HEK293 (cell line): ENCODE measurements around the gene NFATC2IP.

Experiments
- HIC1 ChIP-seq: fragments of 450-650 bp; formaldehyde crosslinking; IDR thresholded peaks from 2 replicates; pipeline ENCODE4 v1.5.1; 2016; ENCODE audit warnings: missing biosample characterization, missing genetic modification characterization
- IKZF3 ChIP-seq: fragments of 450-650 bp; IDR thresholded peaks from 2 replicates; pipeline ENCODE4 v1.5.0; 2018; ENCODE audit warnings: missing biosample characterization, mild to moderate bottlenecking, missing genetic modification characterization, moderate library complexity
- KLF9 ChIP-seq: fragments of 450-650 bp; formaldehyde crosslinking; IDR thresholded peaks from 2 replicates; pipeline ENCODE4 v1.5.1; 2016; ENCODE audit warnings: missing biosample characterization, missing genetic modification characterization, low read depth
- OVOL3 ChIP-seq: fragments of 450-650 bp; formaldehyde crosslinking; IDR thresholded peaks from 2 replicates; pipeline ENCODE4 v1.5.1; 2016; ENCODE audit warnings: missing biosample characterization, missing genetic modification characterization
- SCRT2 ChIP-seq: fragments of 450-650 bp; formaldehyde crosslinking; IDR thresholded peaks from 2 replicates; pipeline ENCODE4 v1.5.1; 2016; ENCODE audit warnings: missing biosample characterization, missing genetic modification characterization
- SETDB1 ChIP-seq: IDR thresholded peaks from one replicate; pipeline ENCODE4 v1.6.1; 2017; ENCODE audit warnings: mild to moderate bottlenecking, low read length, moderate library complexity, mixed read lengths; ENCODE audit not compliant: insufficient read length
- WT1 ChIP-seq: fragments of 450-650 bp; formaldehyde crosslinking; IDR thresholded peaks from 2 replicates; pipeline ENCODE4 v1.5.1; 2016; ENCODE audit warnings: missing biosample characterization, missing genetic modification characterization
- YY1 ChIP-seq: fragments of 450-650 bp; formaldehyde crosslinking; IDR thresholded peaks from 2 replicates; pipeline ENCODE4 v1.5.1; 2018; ENCODE audit warnings: missing biosample characterization, missing genetic modification characterization
- ZBTB17 ChIP-seq: fragments of 450-650 bp; formaldehyde crosslinking; IDR thresholded peaks from 2 replicates; pipeline ENCODE4 v1.5.1; 2016; ENCODE audit warnings: missing biosample characterization, missing genetic modification characterization
- ZBTB7A ChIP-seq: fragments of 450-650 bp; formaldehyde crosslinking; IDR thresholded peaks from 2 replicates; pipeline ENCODE4 v1.5.1; 2016; ENCODE audit warnings: low read depth, missing biosample characterization, missing genetic modification characterization
- ZEB2 ChIP-seq: fragments of 450-650 bp; formaldehyde crosslinking; IDR thresholded peaks from 2 replicates; pipeline ENCODE4 v1.5.1; 2016; ENCODE audit warnings: missing biosample characterization, missing genetic modification characterization
- ZFP3 ChIP-seq: fragments of 450-650 bp; formaldehyde crosslinking; IDR thresholded peaks from 2 replicates; pipeline ENCODE4 v1.5.1; 2016; ENCODE audit warnings: low read depth, missing biosample characterization, missing genetic modification characterization
- ZFP37 ChIP-seq: fragments of 450-650 bp; formaldehyde crosslinking; IDR thresholded peaks from 2 replicates; pipeline ENCODE4 v1.5.1; 2016; ENCODE audit warnings: missing biosample characterization, missing genetic modification characterization
- ZNF114 ChIP-seq: fragments of 450-650 bp; formaldehyde crosslinking; IDR thresholded peaks from 2 replicates; pipeline ENCODE4 v1.5.0; 2017; ENCODE audit warnings: missing biosample characterization, missing genetic modification characterization
- ZNF223 ChIP-seq: fragments of 450-650 bp; formaldehyde crosslinking; IDR thresholded peaks from 2 replicates; pipeline ENCODE4 v1.5.1; 2016; ENCODE audit warnings: missing biosample characterization, missing genetic modification characterization
- ZNF280C ChIP-seq: fragments of 450-650 bp; formaldehyde crosslinking; IDR thresholded peaks from 2 replicates; pipeline ENCODE4 v1.5.1; 2016; ENCODE audit warnings: missing biosample characterization, missing genetic modification characterization
- ZNF335 ChIP-seq: fragments of 450-650 bp; formaldehyde crosslinking; conservative IDR thresholded peaks from 2 replicates; pipeline ENCODE4 v1.5.1; 2016; ENCODE audit warnings: missing biosample characterization, missing genetic modification characterization
- ZNF366 ChIP-seq: fragments of 450-650 bp; formaldehyde crosslinking; conservative IDR thresholded peaks from 2 replicates; pipeline ENCODE4 v1.5.1; 2016; ENCODE audit warnings: missing biosample characterization, missing genetic modification characterization
- ZNF394 ChIP-seq: fragments of 450-650 bp; formaldehyde crosslinking; IDR thresholded peaks from 2 replicates; pipeline ENCODE4 v1.5.1; 2016; ENCODE audit warnings: missing biosample characterization, missing genetic modification characterization, mild to moderate bottlenecking, moderate library complexity, borderline replicate concordance
- ZNF404 ChIP-seq: fragments of 450-650 bp; formaldehyde crosslinking; IDR thresholded peaks from 2 replicates; pipeline ENCODE4 v1.5.1; 2017; ENCODE audit warnings: missing biosample characterization, missing genetic modification characterization
- ZNF433 ChIP-seq: fragments of 450-650 bp; formaldehyde crosslinking; IDR thresholded peaks from 2 replicates; pipeline ENCODE4 v1.5.1; 2016; ENCODE audit warnings: missing biosample characterization, missing genetic modification characterization, low read depth
- ZNF561 ChIP-seq: fragments of 450-650 bp; IDR thresholded peaks from 2 replicates; pipeline ENCODE4 v1.5.1; 2018; ENCODE audit warnings: missing biosample characterization, missing genetic modification characterization, borderline replicate concordance
- ZNF610 ChIP-seq: fragments of 450-650 bp; formaldehyde crosslinking; IDR thresholded peaks from 2 replicates; pipeline ENCODE4 v1.5.1; 2016; ENCODE audit warnings: missing biosample characterization, missing genetic modification characterization, borderline replicate concordance
- ZNF670 ChIP-seq: fragments of 450-650 bp; formaldehyde crosslinking; IDR thresholded peaks from 2 replicates; pipeline ENCODE4 v1.5.1; 2016; ENCODE audit warnings: missing biosample characterization, missing genetic modification characterization, low read depth
- ZNF707 ChIP-seq: fragments of 450-650 bp; formaldehyde crosslinking; IDR thresholded peaks from 2 replicates; pipeline ENCODE4 v1.5.1; 2016; ENCODE audit warnings: missing biosample characterization, missing genetic modification characterization
- ZNF768 ChIP-seq: fragments of 450-650 bp; formaldehyde crosslinking; IDR thresholded peaks from 2 replicates; pipeline ENCODE4 v1.5.1; 2018; ENCODE audit warnings: missing biosample characterization, mild to moderate bottlenecking, missing genetic modification characterization
- ZSCAN23 ChIP-seq: fragments of 450-650 bp; formaldehyde crosslinking; IDR thresholded peaks from 2 replicates; pipeline ENCODE4 v1.5.1; 2016; ENCODE audit warnings: missing biosample characterization, missing genetic modification characterization

Gene NFATC2IP

GRCh38 chr16:28950648-28951409 lies at the start of gene NFATC2IP (continued):
- TF ChIP-seq ZBTB7A (tag by site-specific recombination): no peak; the same call in 1 of the 2 replicates
- no peak for TF ChIP-seq OVOL3 (tag by site-specific recombination)
- no peak for TF ChIP-seq ZNF394 (tag by site-specific recombination)
- peak; percentile 84 for TF ChIP-seq ZBTB17 (tag by site-specific recombination)
- TF ChIP-seq IKZF3 (tag by site-specific recombination): no peak
- peak; percentile 54; the same call in 1 of the 2 replicates for TF ChIP-seq KLF9
- TF ChIP-seq SETDB1: no peak
- TF ChIP-seq ZNF404 (tag by site-specific recombination): no peak
- no peak for TF ChIP-seq ZNF280C (tag by site-specific recombination)
- TF ChIP-seq WT1 (tag by site-specific recombination): no peak
- no peak for TF ChIP-seq ZNF223
- no peak for TF ChIP-seq ZNF768 (tag by site-specific recombination)
- TF ChIP-seq HIC1 (tag by site-specific recombination): no peak
- no peak for TF ChIP-seq ZNF114 (tag by site-specific recombination)
- peak; percentile 46; the same call in 1 of the 2 replicates for TF ChIP-seq ZEB2
- no peak for TF ChIP-seq ZSCAN23
- no peak for TF ChIP-seq ZFP37 (tag by site-specific recombination)
- no peak for TF ChIP-seq ZNF610
- TF ChIP-seq ZNF670 (tag by site-specific recombination): no peak
- TF ChIP-seq ZNF561: no peak
- no peak for TF ChIP-seq ZNF707 (tag by site-specific recombination)
- peak; percentile 81 for TF ChIP-seq YY1
- no peak for TF ChIP-seq ZNF433 (tag by site-specific recombination)
- TF ChIP-seq ZNF335 (tag by site-specific recombination): peak; percentile 75
- no peak for TF ChIP-seq ZFP3 (tag by site-specific recombination)
- no peak for TF ChIP-seq ZNF366 (tag by site-specific recombination)
- TF ChIP-seq SCRT2 (tag by site-specific recombination): no peak
